Activated CD4-positive, alpha-beta T cell treated with anti-CD3 and anti-CD28 coated beads, Interleukin-2, amount 50 U/mL, for 48 hours (primary cell): ENCODE measurements around the gene CD68.
"Not testable (repeated sequence)": the region's sequence is repeated elsewhere in the genome, so short reads cannot be mapped to it uniquely, and the experiment has no call there.

Source experiments
- DNase-seq, 2 experiments: peaks; one replicate each; pipeline ENCODE4 v3.0.0-alpha.2; 2020

The CD68 gene

GRCh38 chr17:7615265-7615747, 35.9 kb downstream of the CD68 start:
- DNase-seq, result no peak

- DNase-seq, result no peak
Observed at GRCh38 chr17:7618608-7619007, 39.2 kb downstream of the CD68 start.

GRCh38 chr17:7620835-7621234, 41.4 kb downstream of the CD68 start:
- no peak for DNase-seq

- no peak for DNase-seq
Observed at GRCh38 chr17:7623661-7624060, 44.2 kb downstream of the CD68 start.

- DNase-seq, result not testable (repeated sequence)
Observed at GRCh38 chr17:7625749-7626148, 46.3 kb downstream of the CD68 start.

GRCh38 chr17:7626307-7626706, 46.9 kb downstream of the CD68 start:
- DNase-seq, result no peak

- DNase-seq, result no peak
Observed at GRCh38 chr17:7626956-7627249, 47.5 kb downstream of the CD68 start.

- peak; percentile 88 to 90 for DNase-seq
Observed at GRCh38 chr17:7627250-7628121, 48.0 kb downstream of the CD68 start, which contains the start of gene SAT2. TSS of gene SAT2 (minus strand) at chr17:7627821. CDS start at chr17:7627635, 186 bp downstream.

GRCh38 chr17:7629939-7630571, 50.6 kb downstream of the CD68 start, which contains the start of gene SHBG:
TSS of gene SHBG (plus strand) at chr17:7630135. CDS start at chr17:7630173, 38 bp downstream.
- no peak for DNase-seq
